Ovary (tissue), 3 donors: ENCODE data around the gene PKD2L1.
"Not testable (repeated sequence)": the region's sequence is repeated elsewhere in the genome, so short reads cannot be mapped to it uniquely, and the experiment has no call there.

Source experiments
- CTCF ChIP-seq, 3 donors: fragments of 450-650 bp in 2 of 3; fragments of 200-600 bp in 1 of 3; IDR thresholded peaks; one replicate each; pipeline versions ENCODE4 v1.5.1 to v1.8.0; 2016 to 2022; ENCODE audit warnings: antibody characterized with exemption in 3 of 3, mild to moderate bottlenecking in 1 of 3
- EP300 ChIP-seq: sonication (generic); formaldehyde crosslinking; IDR thresholded peaks from one replicate; pipeline ENCODE4 v1.6.1; 2017; ENCODE audit warnings: antibody characterized with exemption
- POLR2A ChIP-seq: fragments of 450-650 bp; IDR thresholded peaks from one replicate; pipeline ENCODE4 v1.6.1; 2017; ENCODE audit warnings: antibody characterized with exemption, mild to moderate bottlenecking, moderate library complexity
- donor health status: DM: no; HTN: no; CAD: no.

DNA sequence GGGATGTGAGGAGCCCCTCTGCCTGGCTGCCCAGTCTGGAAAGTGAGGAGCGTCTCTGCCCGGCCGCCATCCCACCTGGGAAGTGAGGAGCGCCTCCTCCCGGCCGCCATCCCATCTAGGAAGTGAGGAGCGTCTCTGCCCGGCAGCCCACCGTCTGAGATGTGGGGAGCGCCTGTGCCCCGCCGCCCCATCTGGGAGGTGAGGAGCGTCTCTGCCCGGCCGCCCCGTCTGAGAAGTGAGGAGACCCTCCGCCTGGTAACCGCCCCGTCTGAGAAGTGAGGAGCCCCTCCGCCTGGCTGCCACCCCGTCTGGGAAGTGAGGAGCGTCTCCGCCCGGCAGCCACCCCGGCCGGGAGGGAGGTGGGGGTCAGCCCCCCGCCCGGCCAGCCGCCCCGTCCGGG, 53.1 kb downstream of the PKD2L1 start:
- TF ChIP-seq CTCF (IDR thresholded peaks at IDR 0.05); EP300; POLR2A: not testable (repeated sequence)
